ENCODE results near the gene JAK2.

DNA sequence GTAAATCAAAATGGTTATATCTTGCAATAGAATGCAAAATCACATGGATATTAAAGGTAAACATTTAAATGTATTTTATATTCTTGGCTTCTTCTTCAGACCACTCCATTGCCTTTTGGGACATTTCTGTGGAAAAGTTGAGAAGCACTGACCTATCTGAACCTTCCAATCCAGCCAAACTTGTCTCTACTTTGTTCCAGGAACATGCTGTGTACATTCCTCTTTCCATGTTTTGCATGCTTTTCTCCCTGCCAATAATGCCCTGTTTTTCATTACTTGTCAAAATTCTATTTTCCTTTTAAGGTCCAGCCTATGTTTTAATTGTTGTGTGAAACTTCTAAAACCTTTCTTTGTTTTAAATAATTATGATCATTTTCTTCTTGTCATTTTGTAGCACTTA is 28.3 kb downstream of the JAK2 start:
- TF ChIP-seq, protein P1, sequence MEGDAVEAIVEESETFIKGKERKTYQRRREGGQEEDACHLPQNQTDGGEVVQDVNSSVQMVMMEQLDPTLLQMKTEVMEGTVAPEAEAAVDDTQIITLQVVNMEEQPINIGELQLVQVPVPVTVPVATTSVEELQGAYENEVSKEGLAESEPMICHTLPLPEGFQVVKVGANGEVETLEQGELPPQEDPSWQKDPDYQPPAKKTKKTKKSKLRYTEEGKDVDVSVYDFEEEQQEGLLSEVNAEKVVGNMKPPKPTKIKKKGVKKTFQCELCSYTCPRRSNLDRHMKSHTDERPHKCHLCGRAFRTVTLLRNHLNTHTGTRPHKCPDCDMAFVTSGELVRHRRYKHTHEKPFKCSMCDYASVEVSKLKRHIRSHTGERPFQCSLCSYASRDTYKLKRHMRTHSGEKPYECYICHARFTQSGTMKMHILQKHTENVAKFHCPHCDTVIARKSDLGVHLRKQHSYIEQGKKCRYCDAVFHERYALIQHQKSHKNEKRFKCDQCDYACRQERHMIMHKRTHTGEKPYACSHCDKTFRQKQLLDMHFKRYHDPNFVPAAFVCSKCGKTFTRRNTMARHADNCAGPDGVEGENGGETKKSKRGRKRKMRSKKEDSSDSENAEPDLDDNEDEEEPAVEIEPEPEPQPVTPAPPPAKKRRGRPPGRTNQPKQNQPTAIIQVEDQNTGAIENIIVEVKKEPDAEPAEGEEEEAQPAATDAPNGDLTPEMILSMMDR (conservative IDR thresholded peaks at IDR 0.05; ENCODE audit: low read length): no peak
- no peak for TF ChIP-seq EZH2phosphoT487 (IDR thresholded peaks at IDR 0.05; ENCODE audit: borderline replicate concordance)

Data from Loucy (cell line).